SKM-1 (cell line): Measurements from ENCODE around the gene ZCCHC14.
"Not testable (repeated sequence)": the region's sequence is repeated elsewhere in the genome, so short reads cannot be mapped to it uniquely, and the experiment has no call there.

Source experiments
- DNase-seq: peaks from one replicate; lab custom pipeline; 2025; ENCODE audit not compliant: unreplicated experiment; lab: John Stamatoyannopoulos, UW

ZCCHC14 gene

DNA sequence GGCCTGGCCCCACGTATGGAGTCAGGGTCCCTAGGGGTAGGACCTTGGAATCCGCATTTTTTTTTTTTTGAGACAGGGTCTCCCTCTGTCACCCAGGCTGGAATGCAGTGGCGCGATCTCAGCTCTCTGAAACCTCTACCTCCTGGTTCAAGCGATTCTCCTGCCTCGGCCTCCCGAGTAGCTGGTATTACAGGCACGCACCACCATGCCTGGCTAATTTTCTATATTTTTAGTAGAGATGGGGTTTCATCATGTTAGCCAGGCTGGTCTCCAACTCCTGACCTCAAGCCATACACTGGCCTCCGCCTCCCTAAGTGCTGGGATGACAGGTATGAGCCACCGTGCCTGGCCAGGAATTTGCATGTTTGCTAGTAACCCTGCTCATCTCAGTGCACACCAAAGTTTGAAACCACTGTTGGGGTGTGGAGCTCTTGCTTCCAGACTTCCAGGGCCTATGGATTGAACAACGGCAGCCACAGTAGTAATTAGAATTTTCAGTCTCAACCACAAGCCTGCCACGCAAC is 5.0 kb upstream of the ZCCHC14 start:
- not testable (repeated sequence) for DNase-seq

DNA sequence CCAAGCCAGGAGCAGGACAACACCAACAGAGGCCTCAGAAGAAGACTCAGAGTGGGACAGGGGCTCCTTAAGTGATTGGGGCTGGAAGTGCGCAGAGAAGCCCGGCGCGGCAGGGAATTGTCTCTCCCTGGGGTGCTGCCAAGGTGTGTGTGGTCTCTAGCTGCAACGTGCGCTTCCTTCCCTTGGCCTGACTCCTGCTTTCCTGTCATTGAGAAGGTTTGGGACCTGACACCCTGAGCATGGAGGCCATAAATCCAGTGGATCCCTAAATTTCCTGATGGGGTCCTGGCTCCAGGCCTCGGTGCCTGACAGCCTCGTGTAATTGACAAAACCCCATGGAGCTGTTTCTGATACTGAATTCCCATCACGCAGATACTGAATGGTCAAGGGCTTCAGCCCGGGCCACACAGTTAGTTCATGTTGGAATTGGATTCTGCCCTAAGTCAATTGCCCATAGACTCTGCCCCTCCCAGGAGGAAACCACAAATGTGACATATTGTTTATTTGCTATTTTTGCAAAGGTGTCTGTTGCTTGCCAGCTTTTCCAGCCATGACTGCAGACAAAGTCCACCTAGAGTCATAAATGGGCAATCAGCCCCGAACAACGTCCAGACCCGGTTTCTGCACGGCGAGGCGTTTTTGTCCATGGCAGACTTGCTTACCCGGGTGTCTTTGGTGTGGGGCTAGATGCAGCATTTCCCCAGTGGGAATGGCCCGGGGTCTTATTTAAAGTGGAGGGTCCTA is 4.4 kb upstream of the ZCCHC14 start:
- not testable (repeated sequence) for DNase-seq

DNA sequence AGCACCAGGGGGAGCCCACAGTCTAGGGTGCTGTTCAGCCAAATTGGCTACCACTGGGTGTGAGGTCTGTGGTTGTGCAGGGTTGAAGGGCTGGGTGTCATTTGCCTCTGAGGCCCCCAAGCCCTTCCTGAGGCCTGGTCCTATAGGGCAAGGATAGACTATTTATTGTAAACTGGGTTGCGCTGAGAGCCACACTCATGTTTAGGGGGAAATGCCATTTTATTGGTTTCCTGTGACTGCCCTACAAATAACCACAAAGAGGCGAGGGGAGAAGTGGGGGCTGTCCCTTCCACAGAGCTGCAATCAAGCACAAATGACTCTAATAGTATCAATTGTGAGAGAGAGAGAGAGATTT is 3.6 kb upstream of the ZCCHC14 start:
- DNase-seq: no peak

DNA sequence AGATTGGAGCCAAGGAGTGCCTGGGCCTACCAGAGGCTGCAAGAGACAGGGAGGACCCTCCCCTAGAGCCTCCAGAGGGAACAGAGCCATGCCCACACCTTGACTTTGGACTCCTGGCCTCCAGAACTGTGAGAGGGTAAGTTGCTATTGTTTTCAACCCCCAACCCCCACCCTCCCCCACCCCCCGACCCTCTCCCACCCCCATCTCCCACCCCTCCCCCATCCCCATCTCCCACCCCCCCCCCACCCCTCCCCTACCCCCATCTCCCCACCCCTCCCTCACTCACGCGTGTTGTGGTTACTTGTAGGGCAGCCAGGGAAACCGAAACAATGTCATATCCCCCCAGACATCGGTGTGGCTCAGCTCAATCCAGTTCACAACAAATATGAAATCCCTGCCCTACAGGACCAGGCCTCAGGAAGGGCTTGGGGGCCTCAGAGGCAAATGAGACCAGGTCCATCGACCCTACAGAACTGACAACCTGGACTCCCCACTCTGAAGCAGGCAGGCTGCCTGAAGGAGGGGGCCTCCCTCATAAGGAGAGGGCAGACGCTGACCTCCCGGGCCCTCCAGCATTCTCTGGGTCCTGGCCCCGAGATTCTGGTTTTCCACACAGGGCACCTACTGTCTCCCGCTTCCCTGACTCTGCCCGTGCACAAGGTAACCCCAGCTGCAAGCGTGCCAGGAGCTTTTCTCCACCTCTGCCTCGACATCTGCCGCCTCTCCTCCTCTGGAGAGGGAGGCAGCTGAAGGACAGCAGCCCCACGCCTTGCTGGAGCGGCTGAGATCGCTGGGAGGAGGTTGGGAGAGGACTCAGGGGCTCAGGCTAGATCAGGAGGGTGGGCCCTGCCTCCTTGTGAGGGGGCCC is 3.0 kb upstream of the ZCCHC14 start:
- DNase-seq: no peak

DNA sequence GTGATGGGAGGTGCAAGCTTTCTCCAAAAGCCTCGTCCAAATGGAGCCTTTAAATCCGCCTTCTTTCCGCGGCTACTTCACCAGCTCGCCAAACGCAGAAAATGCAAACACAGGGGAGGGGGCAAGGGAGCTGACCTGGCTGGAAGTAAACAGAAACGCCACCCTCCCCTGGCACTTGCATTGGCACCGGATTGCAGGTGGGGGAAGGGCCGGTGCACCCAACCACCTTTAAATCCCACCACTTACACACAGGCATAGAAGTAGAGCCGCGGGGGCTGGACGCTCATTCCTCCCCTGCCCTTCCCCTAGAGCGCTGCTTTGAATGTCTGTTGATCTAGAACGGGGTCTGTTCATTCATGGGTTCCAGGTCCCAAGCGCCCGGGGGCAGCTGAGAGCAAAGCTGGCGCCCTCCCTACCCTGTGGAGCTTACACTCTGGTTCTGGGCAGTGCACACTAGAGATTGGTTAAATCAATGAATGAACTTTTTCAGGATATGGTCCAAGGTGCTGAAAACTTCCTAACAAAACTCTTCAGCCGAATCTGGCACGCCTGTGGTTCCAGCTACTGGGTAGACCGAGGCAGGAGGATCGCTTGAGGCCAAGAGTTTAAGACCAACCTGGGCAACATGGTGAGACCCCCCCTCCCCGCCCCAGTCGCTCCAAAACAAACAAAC is 920 bp upstream of the ZCCHC14 start:
- DNase-seq: no peak

DNA sequence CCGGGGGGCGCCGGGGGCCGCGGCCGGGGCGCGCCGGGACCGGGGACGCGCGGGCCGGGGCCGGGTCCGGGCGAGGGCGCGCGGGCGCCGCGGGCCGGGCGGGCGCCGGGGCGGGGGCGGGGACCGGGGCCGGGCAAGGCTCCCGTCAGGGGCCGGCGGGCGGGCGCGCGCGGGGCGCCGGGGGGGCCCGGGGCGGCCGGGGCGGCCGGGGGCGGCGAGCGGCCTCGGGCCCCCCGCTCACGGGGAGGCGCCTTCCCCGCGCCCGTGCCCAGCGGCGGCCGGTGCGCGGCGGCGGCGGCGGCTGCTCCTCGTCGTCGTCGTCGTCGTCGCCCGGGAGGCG is 563 bp downstream of the ZCCHC14 start:
- no peak for DNase-seq

DNA sequence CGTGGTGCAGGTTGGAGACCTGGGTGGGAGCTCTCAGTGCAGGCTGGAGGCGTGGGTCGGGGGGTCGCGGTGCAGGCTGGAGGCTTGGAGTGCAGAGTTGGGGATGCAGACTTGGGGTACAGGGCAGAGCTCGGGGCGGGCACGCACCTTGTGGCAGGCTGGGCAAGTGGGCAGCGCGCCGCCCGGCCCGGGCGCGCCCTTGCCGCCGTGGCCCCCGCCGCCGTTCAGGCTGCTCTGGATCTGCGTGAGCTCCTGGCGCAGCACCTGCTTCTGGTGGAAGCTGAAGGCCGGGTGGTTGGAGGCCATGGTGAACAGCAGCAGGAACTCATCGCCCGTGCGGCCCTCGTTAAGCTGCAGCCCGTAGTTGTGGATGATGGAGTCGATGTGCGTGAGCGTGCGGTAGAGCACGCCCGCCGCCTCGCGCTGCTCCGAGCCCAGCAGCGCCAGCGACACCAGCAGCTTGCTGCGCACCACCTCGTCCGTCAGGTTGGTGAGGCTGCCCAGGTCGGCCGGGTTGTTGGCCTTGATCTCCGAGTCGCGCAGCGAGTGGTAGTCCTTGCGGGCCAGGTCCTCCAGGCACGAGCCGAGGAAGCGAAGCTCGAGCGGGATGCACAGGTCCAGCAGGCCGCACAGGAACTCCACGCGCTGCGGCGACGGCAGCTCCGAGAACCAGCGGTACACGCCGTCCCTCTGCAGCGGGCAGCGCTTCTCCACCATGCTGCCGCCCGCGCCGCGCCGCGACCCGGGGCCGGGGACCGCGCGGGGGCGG is 1.1 kb downstream of the ZCCHC14 start:
- no peak for DNase-seq

DNA sequence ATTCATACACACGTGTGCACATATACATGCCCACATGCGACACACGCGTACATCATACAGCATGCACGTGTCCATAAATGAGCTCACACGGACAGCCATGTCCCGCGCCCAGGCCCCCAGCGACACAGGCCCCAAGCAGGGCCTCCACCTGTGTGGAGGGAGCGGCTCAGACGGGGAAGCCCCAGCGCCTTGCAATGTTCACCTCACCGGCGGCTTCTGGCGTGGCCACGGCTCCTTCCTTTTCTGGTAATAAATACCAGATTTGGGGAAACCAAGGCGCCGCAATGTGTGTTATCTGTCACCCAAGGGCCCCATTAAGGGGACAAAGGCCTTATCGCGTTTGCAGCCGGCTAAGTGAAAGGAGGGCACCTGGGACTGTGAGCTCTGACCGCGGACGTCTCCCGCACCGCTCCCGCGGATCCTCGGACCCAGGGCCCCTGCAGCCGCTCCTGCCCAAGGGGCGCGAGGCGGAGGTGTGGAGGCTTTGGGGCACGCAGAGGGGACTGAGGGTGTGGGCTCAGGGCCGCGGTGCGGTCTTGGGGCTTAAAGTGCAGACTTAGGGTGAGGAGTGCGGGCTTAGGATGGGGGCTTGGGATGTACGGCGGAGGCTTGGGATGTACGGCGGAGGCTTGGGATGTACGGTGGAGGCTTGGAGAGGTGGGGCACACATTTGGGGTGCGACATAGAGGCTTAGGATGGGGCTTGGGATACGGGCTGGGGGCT is 1.9 kb downstream of the ZCCHC14 start:
- DNase-seq: not testable (repeated sequence)

DNA sequence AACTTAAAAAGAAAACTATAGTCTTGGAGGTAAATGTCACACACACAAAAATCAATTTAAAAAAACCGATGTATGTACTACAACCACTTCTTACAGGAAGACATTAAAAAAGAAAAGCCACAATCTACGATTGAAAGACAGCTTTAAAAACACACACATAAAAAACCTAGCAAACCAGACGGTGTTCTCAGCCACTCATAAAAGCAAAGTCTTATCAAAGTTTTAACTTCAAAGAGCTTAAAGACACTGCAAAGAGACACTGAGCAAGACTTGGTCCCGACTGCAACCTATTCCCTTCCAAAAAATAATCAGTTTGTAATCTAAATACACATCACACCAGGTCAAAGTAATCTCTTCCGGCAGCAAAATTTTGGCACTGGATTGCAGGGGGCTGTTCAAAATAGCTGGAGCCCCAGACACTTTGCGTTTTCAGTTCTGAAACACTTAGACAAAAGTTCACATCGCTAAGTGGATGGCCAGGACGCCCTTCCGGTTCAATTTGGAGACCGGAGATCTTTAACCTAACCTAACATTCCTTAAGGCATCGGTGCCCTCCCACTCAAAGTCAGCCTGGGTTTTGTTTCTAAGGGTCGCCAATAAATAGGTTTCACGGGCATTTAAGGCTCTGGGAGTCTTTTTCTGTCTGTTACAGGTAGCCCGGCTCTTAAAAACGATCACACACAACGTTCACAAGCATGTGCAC is 2.6 kb downstream of the ZCCHC14 start:
- DNase-seq: no peak

DNA sequence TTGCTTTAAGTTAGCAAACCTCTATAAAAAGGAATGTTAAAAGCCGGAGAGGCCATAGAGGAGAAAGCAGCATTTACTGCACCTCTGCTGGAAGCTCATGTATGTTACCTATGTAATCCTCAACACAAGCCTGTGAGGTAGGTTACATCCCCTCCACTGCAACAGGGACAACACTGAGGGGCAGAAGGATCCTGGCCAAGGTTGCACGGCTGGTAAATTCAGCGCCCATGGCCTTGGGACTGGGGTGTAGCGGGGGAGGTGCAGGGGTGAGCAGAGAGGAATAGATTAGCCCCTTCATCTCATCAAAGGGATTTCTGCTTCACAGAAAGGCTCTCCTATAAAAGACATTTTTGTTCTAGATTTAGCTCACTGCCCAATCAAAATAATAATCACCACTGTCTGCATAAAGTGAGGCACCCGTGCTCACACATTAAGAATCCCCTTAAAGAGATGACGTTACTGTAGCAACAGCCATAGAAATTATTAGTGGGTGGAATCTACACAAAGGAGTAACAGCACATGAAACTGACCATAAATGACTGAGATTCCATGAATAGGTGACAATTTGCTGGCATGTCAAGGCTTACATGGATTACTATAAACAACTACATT is 3.3 kb downstream of the ZCCHC14 start:
- DNase-seq: no peak

DNA sequence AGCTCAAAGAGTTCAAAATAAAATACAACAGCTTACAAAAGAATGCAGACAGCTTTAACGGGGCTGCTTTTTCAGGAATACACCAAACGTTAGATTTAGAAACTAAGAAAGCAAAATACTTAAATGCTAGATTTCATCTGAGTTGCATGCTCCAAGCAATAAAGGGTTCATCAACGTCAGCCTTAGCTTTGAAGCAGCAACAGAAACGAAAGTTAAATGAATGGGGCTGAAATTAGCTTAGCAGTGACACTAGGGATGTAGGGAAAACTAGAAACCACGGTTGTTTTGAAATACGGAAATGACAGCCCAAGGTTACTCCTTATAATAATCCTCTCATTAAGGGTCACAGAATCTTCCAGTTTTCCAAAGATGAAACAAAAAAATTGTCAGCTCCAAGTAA is 3.9 kb downstream of the ZCCHC14 start:
- DNase-seq: not testable (repeated sequence)

DNA sequence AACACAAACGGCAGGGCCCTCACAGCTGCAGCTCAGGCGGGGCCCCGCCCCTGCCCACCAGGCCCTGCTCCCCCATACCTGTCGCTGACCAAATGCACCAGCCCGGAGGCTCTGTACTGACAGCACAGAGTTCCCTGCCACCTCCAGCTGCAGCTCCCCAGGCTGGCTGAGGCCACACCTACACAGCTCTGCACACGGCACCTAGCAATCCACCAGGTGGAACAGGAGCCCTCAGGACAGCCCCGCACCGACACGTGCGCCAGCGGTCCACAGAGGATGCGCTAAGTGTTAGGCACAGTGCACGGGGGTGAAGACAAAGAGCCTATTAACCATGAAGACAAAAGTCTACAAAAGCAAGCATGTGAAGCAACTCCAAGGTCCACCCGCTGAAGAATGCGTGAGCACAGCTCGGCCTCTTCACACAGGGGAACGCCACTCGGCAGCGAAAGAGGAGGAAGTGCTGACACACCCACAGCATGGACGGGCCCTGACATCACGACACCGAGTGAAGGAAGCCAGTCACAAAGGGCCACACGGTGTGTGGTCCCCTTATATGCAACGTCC is 5.4 kb downstream of the ZCCHC14 start:
- DNase-seq: no peak

DNA sequence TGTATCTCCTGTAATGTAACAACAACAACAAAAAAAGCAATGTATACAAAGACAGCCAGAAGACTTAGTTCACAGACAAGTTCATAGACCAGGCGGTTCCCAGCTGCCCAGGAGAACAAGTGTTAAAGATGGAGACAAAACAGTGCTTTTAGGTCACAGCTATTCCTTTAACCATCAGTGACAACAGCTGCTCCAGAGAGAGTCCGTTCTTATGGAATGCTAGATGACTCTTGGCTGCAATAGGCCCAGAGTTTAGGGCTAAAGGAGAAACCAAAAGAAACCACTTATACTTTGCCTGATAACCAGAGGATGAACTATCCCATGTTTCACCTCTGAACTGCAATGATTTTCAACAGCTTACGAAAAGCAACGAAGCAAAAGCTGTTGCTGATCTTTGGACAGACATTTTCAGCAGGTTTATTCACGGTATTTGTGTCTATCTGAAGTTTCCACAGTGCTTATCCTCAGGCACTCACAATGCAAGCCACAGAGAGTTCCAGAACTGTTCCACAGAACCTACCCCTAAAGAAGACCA is 6.0 kb downstream of the ZCCHC14 start:
- no peak for DNase-seq

DNA sequence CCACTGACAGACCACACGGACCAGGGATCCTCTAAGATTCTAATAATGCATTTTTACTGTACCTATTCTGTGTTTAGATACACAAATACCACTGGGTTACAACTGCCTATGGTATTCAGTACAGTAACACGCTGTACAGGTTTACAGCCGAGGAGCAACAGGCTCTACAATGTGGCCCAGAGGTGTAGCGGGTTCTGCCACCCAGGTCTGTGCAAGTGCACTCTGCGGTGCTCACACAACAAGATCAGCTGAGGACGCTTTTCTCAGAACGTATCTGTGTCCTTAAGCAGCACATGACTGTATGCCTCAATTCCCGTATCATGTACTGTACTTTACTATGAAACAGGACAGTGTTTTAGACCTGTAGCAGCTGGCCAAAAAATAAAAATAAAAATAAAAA is 6.5 kb downstream of the ZCCHC14 start:
- no peak for DNase-seq

DNA sequence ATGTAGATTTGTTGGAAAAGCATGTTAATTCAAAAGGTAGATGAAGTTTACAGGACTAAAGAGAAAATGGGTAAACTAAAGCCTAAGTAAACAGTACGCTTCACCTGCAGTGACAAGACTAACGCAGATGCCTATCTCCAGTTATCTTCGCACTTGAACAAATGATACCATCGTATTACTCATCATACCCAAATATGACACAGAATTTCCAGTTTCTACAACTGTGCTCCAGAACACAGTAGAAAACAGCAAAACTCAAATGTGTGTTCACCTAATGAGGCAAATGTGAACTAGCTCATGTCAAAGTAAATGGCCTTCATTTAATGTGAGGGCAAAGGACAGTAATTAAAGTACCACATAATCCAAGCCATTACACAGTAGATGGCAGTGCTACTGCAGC is 7.0 kb downstream of the ZCCHC14 start:
- DNase-seq: not testable (repeated sequence)

DNA sequence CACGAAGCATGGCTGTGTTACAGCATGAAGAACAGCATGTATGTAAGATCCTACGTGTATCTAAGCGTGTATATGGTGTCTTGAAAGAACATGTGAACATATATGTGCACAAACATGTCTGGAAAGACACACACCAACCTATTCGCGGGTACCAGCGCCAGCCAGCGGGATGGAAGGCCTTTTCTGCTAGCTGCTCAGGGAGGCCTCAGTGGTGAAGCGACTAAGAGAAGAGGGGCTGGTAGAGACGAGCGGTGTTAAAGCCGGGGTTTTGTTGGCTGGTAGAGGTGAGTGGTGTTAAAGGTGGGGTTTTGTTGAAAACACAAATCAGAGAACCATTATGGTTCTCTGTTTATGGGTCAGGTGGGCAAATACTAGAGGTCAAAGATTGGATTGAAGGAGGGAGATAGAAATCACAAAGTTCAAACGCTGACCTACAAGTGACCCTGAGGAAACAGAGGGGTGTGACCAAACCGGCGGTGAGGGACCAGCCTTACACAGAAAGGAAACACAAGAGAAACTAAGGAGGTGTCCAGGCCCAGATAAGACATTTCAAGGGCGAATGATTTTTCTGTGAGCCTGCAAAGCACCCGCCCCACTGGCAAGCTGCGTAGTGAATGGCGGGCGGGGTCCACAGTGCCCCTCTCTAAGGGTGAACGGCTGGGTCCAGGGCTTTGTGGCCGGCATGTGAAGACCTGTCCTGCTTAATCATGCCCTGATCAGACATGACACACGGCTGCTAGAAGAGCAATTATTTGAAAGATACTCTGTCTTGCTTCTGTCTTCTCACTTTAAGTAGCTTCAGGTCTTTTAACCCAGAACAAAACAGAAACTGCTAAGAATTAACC is 8.1 kb downstream of the ZCCHC14 start:
- DNase-seq: no peak

DNA sequence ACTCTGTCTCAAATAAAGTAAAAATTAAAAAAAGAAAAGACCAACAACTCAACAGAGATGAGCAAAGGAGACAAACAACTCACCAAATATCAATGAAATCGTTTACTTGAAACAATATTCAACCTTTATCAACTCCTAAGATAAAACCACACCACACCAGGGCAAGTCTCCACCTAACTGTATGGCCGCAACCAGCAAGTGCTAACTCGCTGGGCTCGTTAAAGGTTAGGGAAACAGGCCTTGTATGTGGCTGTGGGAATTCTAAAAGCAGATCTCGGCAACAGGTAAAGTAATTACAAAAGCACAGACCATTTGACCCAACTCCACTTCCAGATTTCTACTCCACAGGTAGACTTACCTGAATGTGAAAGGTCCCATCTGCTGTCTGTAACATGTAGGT is 9.3 kb downstream of the ZCCHC14 start:
- no peak for DNase-seq

DNA sequence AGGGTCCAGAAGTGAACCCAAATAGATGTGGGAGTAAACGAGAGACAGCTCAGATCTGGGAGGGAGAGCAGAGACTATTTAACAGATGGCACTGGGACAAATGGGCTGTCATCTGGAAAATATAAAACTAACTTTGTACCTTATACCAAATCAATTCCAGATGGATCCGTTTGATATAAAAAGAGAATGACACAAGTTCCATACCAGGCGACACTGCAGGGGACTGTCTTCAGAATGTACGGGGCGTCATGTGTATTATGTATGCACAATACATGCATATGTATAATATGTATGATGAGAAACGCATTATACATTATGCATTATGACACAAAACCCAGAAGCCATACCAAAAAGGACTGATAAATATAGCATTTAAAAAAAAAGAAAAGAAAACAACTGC is 10.2 kb downstream of the ZCCHC14 start:
- DNase-seq: not testable (repeated sequence)
